Ishikawa (cell line): Measurements from ENCODE around the gene HIF1A.

Experiments
- CEBPB ChIP-seq: IDR thresholded peaks from 2 replicates; pipeline ENCODE4 v1.6.1; 2012
- CREB1 ChIP-seq: IDR thresholded peaks from 2 replicates; pipeline ENCODE4 v1.6.1; 2012; ENCODE audit warnings: low read depth
- EGR1 ChIP-seq: IDR thresholded peaks from 2 replicates; pipeline ENCODE4 v1.6.1; 2012
- EP300 ChIP-seq: IDR thresholded peaks from 2 replicates; pipeline ENCODE4 v1.6.1; 2012; ENCODE audit warnings: borderline replicate concordance
- FOXM1 ChIP-seq: IDR thresholded peaks from 2 replicates; pipeline ENCODE4 v1.6.1; 2012; ENCODE audit warnings: low read depth, borderline replicate concordance
- MAX ChIP-seq: IDR thresholded peaks from 2 replicates; pipeline ENCODE4 v1.6.1; 2012
- NFIC ChIP-seq: IDR thresholded peaks from 2 replicates; pipeline ENCODE4 v1.6.1; 2012
- RAD21 ChIP-seq: IDR thresholded peaks from 2 replicates; pipeline ENCODE4 v1.6.1; 2012; ENCODE audit warnings: low read depth
- REST ChIP-seq: IDR thresholded peaks from 2 replicates; pipeline ENCODE4 v1.6.1; 2012; ENCODE audit warnings: low read depth, mild to moderate bottlenecking
- TAF1 ChIP-seq: IDR thresholded peaks from 2 replicates; pipeline ENCODE4 v1.6.1; 2012; ENCODE audit warnings: low read depth, mild to moderate bottlenecking
- TCF12 ChIP-seq: IDR thresholded peaks from 2 replicates; pipeline ENCODE4 v1.6.1; 2012; ENCODE audit warnings: low read depth
- TEAD4 ChIP-seq: IDR thresholded peaks from 2 replicates; pipeline ENCODE4 v1.6.1; 2012
- USF1 ChIP-seq: IDR thresholded peaks from 2 replicates; pipeline ENCODE4 v1.6.1; 2012
- YY1 ChIP-seq: IDR thresholded peaks from 2 replicates; pipeline ENCODE4 v1.6.1; 2012; ENCODE audit warnings: low read depth
- ZBTB7A ChIP-seq: IDR thresholded peaks from 2 replicates; pipeline ENCODE4 v1.6.1; 2012; ENCODE audit warnings: low read depth

Gene HIF1A

DNA sequence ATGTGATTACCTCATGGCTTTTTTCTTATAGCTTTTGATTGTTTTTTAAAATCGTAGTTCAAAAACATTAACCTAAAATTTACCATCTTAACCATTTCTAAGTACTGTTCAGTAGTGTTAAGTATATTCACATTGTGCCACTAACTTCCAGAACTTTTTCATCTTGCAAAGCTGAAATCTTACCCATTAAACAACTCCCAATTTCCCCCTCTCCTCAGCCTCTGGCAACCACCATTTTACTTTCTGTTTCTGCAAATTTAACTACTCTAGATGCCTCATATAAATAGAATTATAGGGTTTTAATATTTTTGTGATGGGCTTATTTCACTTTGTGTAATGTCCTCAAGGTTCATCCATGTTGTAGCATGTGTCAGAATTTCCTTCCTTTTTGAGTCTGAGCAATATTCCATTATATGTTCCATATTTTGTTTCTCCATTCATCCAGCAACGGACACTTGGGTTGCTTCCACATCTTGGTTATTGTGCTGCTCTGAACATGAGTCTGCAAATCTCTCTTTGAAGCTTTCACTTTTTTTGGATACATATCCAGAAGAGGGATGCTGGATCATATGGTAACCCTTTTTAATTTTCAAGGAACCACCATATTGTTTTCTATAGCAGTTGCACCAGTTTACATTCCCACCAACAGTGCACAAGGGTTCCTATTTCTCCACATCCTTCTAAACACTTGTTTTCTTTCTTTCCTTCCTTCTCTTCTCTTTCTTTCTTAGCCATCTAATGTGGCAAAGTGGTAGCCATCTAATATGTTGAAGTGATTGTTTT, 5.0 kb downstream of the HIF1A start:
- TF ChIP-seq YY1 (no peak), FOXM1 (no peak), NFIC (no peak), TEAD4 (no peak), REST (no peak), CREB1 (no peak), ZBTB7A (no peak), CEBPB (no peak), USF1 (no peak), TAF1 (no peak), EP300 (no peak), RAD21 (no peak)

GRCh38 chr14:61701946-61702345, 6.6 kb downstream of the HIF1A start:
- TF ChIP-seq YY1, result no peak
- TF ChIP-seq ZBTB7A, result no peak
- no peak for TF ChIP-seq CEBPB
- TF ChIP-seq RAD21, result no peak
- TF ChIP-seq CREB1, result no peak

DNA sequence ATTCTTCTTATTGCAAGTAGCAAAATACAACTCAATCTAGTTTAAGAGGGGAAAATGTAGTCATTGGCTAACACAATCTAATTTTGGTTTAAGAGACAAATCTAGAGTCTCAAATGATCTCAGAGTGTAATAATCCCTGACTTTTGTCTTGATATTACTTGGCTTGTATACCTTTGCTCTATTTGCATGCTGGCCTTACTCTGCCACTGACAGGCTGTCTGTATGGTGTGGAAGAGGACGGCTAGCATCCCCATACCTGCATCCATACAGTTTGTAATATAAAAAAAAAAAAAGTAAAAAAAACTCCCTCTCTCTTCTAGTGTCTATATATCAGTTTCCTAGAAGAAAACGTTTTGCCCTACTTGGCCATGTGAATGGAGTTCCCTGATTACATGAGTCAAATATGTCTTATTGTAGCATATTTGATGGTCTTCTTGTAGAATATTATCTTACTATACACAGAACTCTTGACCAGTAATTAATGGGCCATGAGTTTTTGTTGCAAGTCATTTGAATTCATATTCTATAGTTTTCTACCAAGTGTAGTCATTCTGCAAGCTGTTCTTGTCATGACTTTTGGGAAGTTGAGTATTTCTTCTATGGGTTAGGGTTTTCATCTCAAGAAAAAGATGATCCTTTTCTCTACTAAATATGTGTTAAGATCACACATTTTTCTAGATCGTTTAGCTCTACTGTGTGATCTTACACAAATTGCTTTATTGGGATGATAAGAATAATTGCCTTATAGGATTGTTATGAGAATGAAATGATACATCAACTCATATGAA, 8.2 kb downstream of the HIF1A start:
- TF ChIP-seq TAF1 (no peak), ZBTB7A (no peak), YY1 (no peak), CREB1 (no peak)

DNA sequence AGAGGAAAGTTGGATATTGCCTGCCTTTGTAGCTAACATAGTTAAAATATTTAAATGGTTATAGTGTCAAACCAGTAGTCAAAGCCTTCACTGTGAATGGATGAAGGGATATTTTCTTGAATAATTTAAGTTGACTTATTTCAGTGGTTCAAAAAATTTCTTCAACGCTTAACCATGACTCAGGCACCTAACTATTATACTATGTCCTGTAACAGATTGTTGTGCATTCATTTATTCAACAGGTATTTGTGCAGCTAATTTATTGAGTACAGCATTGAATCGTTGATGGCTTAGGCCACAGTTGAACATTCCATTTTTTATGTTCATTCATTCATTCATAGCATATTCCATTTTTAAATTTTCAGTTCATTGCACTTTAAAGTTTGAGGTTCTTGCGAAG, 9.2 kb downstream of the HIF1A start:
- TF ChIP-seq TAF1 (no peak), EP300 (no peak), YY1 (no peak), TCF12 (no peak), EGR1 (no peak), ZBTB7A (no peak), USF1 (no peak), FOXM1 (no peak), TEAD4 (no peak), REST (no peak), MAX (no peak)

GRCh38 chr14:61705017-61705416, 9.7 kb downstream of the HIF1A start:
- TF ChIP-seq NFIC, result no peak
- no peak for TF ChIP-seq TEAD4
- TF ChIP-seq EGR1, result no peak
- no peak for TF ChIP-seq YY1
- no peak for TF ChIP-seq EP300
- TF ChIP-seq TAF1, result no peak
- TF ChIP-seq MAX, result no peak
- no peak for TF ChIP-seq REST
- TF ChIP-seq CEBPB, result no peak
- no peak for TF ChIP-seq RAD21
- no peak for TF ChIP-seq CREB1
- TF ChIP-seq FOXM1, result no peak
- no peak for TF ChIP-seq USF1
